Neural cell (in vitro differentiated cells): ENCODE results near the gene TARBP2. TPM values are rescaled to one million over a fixed set of nuclear protein-coding genes. Genes with fewer than 3 reads are reported as not detected.

Experiments
- H2AFZ ChIP-seq: fragments of 200-600, 300-800 bp; sonication (generic), shearing (Covaris generic); 2 replicates; pipeline ENCODE4 v1.6.0; 2014; ENCODE audit warnings: low read depth, mild to moderate bottlenecking, antibody characterized with exemption, low read length, moderate library complexity
- H3F3A ChIP-seq: fragments of 200-600 bp; shearing (Covaris generic); 2 replicates; pipeline ENCODE4 v1.6.1; 2016; ENCODE audit warnings: mild to moderate bottlenecking, moderate library complexity, mixed read lengths, antibody characterized with exemption, low read length; ENCODE audit not compliant: insufficient read depth, poor library complexity, severe bottlenecking
- H3K27ac ChIP-seq: fragments of 200-600, 300-800 bp; sonication (generic), shearing (Covaris generic); 2 replicates; pipeline ENCODE4 v1.5.1; 2014; ENCODE audit warnings: mild to moderate bottlenecking, low read length, moderate library complexity
- H3K27me3 ChIP-seq: fragments of 300-800, 200-600 bp; sonication (generic), shearing (Covaris generic); 2 replicates; pipeline ENCODE4 v1.6.0; 2014; ENCODE audit warnings: mild to moderate bottlenecking, low read depth, low read length, moderate library complexity; ENCODE audit not compliant: insufficient read depth
- H3K36me3 ChIP-seq: fragments of 300-800, 200-600 bp; sonication (generic), shearing (Covaris generic); 2 replicates; pipeline ENCODE4 v1.5.1; 2014; ENCODE audit warnings: mild to moderate bottlenecking, antibody characterized with exemption, low read length, moderate library complexity; ENCODE audit not compliant: insufficient read depth
- H3K4me2 ChIP-seq: fragments of 300-800, 200-600 bp; sonication (generic), shearing (Covaris generic); 2 replicates; pipeline ENCODE4 v1.6.0; 2014; ENCODE audit warnings: mild to moderate bottlenecking, low read length
- H3K4me3 ChIP-seq: fragments of 300-800, 200-600 bp; sonication (generic), shearing (Covaris generic); 2 replicates; pipeline ENCODE4 v1.5.1; 2014; ENCODE audit warnings: mild to moderate bottlenecking, low read length, moderate library complexity
- H3K79me2 ChIP-seq: fragments of 200-600 bp; shearing (Covaris generic); replicated peaks from 2 replicates; pipeline ENCODE4 v1.6.0; 2014; ENCODE audit warnings: mild to moderate bottlenecking, low read length, moderate library complexity; ENCODE audit not compliant: insufficient read depth
- H3K9ac ChIP-seq: fragments of 300-800, 200-600 bp; sonication (generic), shearing (Covaris generic); 2 replicates; pipeline ENCODE4 v1.6.1; 2016; ENCODE audit warnings: mild to moderate bottlenecking, low read length, mixed read lengths
- H3K9me2 ChIP-seq: fragments of 200-600 bp; shearing (Covaris generic); 2 replicates; pipeline ENCODE4 v1.6.1; 2016; ENCODE audit warnings: mild to moderate bottlenecking, low read length, mixed read lengths; ENCODE audit not compliant: insufficient read depth
- H3K9me3 ChIP-seq: fragments of 200-600, 300-800 bp; sonication (generic), shearing (Covaris generic); 2 replicates; pipeline ENCODE4 v1.6.1; 2016; ENCODE audit warnings: mild to moderate bottlenecking, mixed run types, low read length, moderate library complexity, mixed read lengths
- H4K20me1 ChIP-seq: fragments of 200-600 bp; shearing (Covaris generic); 2 replicates; pipeline ENCODE4 v1.6.1; 2016; ENCODE audit warnings: mild to moderate bottlenecking, mixed run types; ENCODE audit not compliant: insufficient read depth
- EP300 ChIP-seq: fragments of 450-650 bp; conservative IDR thresholded peaks from 2 replicates; pipeline ENCODE4 v1.6.1; 2014; ENCODE audit warnings: antibody characterized with exemption, mild to moderate bottlenecking, moderate library complexity; ENCODE audit not compliant: poor library complexity, severe bottlenecking
- EZH2 ChIP-seq: fragments of 200-600, 300-800 bp; shearing (Covaris generic), sonication (generic); IDR thresholded peaks from 2 replicates; pipeline ENCODE4 v1.6.1; 2014; ENCODE audit warnings: antibody characterized with exemption, low read length, borderline replicate concordance, mild to moderate bottlenecking; ENCODE audit not compliant: insufficient read depth, poor library complexity, severe bottlenecking
- MXI1 ChIP-seq: fragments of 450-650 bp; conservative IDR thresholded peaks from 2 replicates; pipeline ENCODE4 v1.6.1; 2014; ENCODE audit warnings: antibody characterized with exemption, mild to moderate bottlenecking; ENCODE audit not compliant: poor library complexity, severe bottlenecking
- POLR2AphosphoS5 ChIP-seq: IDR thresholded peaks from 2 replicates; pipeline ENCODE4 v1.6.1; 2012
- RAD21 ChIP-seq: fragments of 450-650 bp; conservative IDR thresholded peaks from 2 replicates; pipeline ENCODE4 v1.6.1; 2014; ENCODE audit warnings: antibody characterized with exemption, mild to moderate bottlenecking, moderate library complexity
- SMC3 ChIP-seq: fragments of 450-650 bp; conservative IDR thresholded peaks from 2 replicates; pipeline ENCODE4 v1.6.1; 2014; ENCODE audit warnings: antibody characterized with exemption, mild to moderate bottlenecking, moderate library complexity; ENCODE audit not compliant: poor library complexity
- TAF1 ChIP-seq: IDR thresholded peaks from 2 replicates; pipeline ENCODE4 v1.6.1; 2012; ENCODE audit warnings: low read depth
- polyA plus RNA-seq: library from polyadenylated mRNA; depleted of rRNA; stranded (reverse); fragments of >200 nt; gene quantifications from 2 replicates; pipeline ENCODE4 v1.2.3, GENCODE V29; 2014
- TF ChIP-seq, protein P1 (sequence below): IDR thresholded peaks from 2 replicates; pipeline ENCODE4 v1.6.1; 2012; ENCODE audit warnings: borderline replicate concordance
- TF ChIP-seq, protein P2 (sequence below): fragments of 450-650 bp; IDR thresholded peaks from 2 replicates; pipeline ENCODE4 v1.5.1; 2014; ENCODE audit warnings: antibody characterized with exemption, mild to moderate bottlenecking, moderate library complexity; ENCODE audit not compliant: poor library complexity, severe bottlenecking

TARBP2 gene
- polyA plus RNA-seq, 1 donor from 2014 or later: 135 TPM

DNA sequence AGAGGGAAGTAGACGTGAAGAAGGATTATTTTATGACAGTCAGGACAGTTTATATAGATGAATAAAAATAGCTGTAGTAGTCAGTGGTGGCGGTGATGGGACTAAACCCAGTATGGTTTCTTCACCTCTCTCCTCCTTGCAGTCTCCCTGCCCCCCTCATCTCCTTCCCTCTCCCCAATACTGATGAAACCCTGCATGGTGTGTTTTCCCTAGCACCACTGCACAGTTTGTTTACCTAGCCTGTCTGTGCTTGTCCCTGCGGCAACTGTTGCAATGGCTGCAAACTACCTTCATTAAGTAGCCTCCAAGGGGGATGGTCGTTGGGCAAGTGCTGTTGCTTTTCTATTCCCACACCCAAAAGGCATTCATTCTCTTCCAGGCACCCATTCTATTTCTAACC, 34.4 kb upstream of the TARBP2 start:
- no peaks in the 10 kb centered on the region for H3F3A ChIP-seq
- H3K27ac ChIP-seq: no peak overlapping the region
- no peaks in the 10 kb centered on the region for H3K9me3 ChIP-seq
- H3K79me2 ChIP-seq: peaks cover 20% of the 10 kb centered on the region
- no peak overlapping the region for H2AFZ ChIP-seq
- H4K20me1 ChIP-seq: peaks cover 26% of the 10 kb centered on the region
- no peaks in the 10 kb centered on the region for H3K9me2 ChIP-seq
- H3K27me3 ChIP-seq: no peaks in the 10 kb centered on the region
- H3K4me3 ChIP-seq: no peak overlapping the region
- TF ChIP-seq POLR2AphosphoS5: no peak
- TF ChIP-seq EP300: no peak
- no peak for TF ChIP-seq SMC3
- no peak for TF ChIP-seq TAF1
- TF ChIP-seq RAD21: no peak
- TF ChIP-seq MXI1: no peak
- TF ChIP-seq, protein P1, sequence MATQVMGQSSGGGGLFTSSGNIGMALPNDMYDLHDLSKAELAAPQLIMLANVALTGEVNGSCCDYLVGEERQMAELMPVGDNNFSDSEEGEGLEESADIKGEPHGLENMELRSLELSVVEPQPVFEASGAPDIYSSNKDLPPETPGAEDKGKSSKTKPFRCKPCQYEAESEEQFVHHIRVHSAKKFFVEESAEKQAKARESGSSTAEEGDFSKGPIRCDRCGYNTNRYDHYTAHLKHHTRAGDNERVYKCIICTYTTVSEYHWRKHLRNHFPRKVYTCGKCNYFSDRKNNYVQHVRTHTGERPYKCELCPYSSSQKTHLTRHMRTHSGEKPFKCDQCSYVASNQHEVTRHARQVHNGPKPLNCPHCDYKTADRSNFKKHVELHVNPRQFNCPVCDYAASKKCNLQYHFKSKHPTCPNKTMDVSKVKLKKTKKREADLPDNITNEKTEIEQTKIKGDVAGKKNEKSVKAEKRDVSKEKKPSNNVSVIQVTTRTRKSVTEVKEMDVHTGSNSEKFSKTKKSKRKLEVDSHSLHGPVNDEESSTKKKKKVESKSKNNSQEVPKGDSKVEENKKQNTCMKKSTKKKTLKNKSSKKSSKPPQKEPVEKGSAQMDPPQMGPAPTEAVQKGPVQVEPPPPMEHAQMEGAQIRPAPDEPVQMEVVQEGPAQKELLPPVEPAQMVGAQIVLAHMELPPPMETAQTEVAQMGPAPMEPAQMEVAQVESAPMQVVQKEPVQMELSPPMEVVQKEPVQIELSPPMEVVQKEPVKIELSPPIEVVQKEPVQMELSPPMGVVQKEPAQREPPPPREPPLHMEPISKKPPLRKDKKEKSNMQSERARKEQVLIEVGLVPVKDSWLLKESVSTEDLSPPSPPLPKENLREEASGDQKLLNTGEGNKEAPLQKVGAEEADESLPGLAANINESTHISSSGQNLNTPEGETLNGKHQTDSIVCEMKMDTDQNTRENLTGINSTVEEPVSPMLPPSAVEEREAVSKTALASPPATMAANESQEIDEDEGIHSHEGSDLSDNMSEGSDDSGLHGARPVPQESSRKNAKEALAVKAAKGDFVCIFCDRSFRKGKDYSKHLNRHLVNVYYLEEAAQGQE: no peak
- no peak for TF ChIP-seq EZH2
- TF ChIP-seq, protein P2, sequence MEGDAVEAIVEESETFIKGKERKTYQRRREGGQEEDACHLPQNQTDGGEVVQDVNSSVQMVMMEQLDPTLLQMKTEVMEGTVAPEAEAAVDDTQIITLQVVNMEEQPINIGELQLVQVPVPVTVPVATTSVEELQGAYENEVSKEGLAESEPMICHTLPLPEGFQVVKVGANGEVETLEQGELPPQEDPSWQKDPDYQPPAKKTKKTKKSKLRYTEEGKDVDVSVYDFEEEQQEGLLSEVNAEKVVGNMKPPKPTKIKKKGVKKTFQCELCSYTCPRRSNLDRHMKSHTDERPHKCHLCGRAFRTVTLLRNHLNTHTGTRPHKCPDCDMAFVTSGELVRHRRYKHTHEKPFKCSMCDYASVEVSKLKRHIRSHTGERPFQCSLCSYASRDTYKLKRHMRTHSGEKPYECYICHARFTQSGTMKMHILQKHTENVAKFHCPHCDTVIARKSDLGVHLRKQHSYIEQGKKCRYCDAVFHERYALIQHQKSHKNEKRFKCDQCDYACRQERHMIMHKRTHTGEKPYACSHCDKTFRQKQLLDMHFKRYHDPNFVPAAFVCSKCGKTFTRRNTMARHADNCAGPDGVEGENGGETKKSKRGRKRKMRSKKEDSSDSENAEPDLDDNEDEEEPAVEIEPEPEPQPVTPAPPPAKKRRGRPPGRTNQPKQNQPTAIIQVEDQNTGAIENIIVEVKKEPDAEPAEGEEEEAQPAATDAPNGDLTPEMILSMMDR: no peak
- peaks cover 19% of the 10 kb centered on the region for H3K36me3 ChIP-seq
- H3K4me2 ChIP-seq: no peak overlapping the region
- H3K9ac ChIP-seq: no peak overlapping the region

DNA sequence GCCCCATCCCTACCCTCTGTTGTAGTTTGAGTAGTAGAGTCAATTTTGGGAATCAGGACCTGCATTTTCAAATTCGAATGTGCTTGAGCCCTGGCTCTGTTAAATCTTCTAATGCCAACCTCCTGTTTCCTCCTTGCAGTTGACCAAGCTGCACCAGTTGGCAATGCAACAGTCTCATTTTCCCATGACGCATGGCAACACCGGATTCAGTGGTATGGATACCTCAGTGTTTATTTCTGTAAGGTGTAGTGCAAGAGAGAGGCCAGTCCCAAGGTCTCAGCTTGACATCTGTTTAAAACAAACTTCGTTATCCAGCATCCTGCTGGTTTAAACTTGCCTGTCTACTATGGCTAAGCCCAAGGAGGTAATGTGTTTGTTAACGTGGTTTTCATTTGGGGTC, 34.0 kb upstream of the TARBP2 start:
- H3K4me3 ChIP-seq: no peak overlapping the region
- H3K9me3 ChIP-seq: no peaks in the 10 kb centered on the region
- no peak overlapping the region for H3K9ac ChIP-seq
- no peak overlapping the region for H2AFZ ChIP-seq
- no peaks in the 10 kb centered on the region for H3K27me3 ChIP-seq
- H3K9me2 ChIP-seq: no peaks in the 10 kb centered on the region
- H3K4me2 ChIP-seq: no peak overlapping the region
- H3K27ac ChIP-seq: no peak overlapping the region
- no peaks in the 10 kb centered on the region for H3F3A ChIP-seq
- peaks cover 16% of the 10 kb centered on the region for H3K79me2 ChIP-seq
- TF ChIP-seq, protein P1: no peak
- TF ChIP-seq SMC3 (no peak), POLR2AphosphoS5 (no peak), TAF1 (no peak), EZH2 (no peak), MXI1 (no peak)
- H4K20me1 ChIP-seq: peaks cover 26% of the 10 kb centered on the region
- peaks cover 17% of the 10 kb centered on the region for H3K36me3 ChIP-seq
